Chondrocyte (in vitro differentiated cells): ENCODE results near the gene SNED1. TPM values are rescaled to one million over a fixed set of nuclear protein-coding genes. Genes with fewer than 3 reads are reported as not detected.

ENCODE experiments used
- DNase-seq: peaks from one replicate; pipeline ENCODE4 v3.0.0; 2021; ENCODE audit warnings: mixed read lengths, low spot score
- H3K27ac Mint-ChIP-seq: one replicate; pipeline ENCODE4 v1.8.0; 2021; ENCODE audit warnings: mild to moderate bottlenecking, moderate library complexity, mixed read lengths; ENCODE audit not compliant: unreplicated experiment
- H3K27me3 Mint-ChIP-seq: 2 replicates; pipeline ENCODE4 v1.8.0; 2021; ENCODE audit warnings: low read depth, mixed read lengths
- H3K36me3 Mint-ChIP-seq: 2 replicates; pipeline ENCODE4 v1.8.0; 2021; ENCODE audit warnings: low read depth, mixed read lengths
- H3K4me1 Mint-ChIP-seq: 2 replicates; pipeline ENCODE4 v1.8.0; 2021; ENCODE audit warnings: low read depth, mild to moderate bottlenecking, mixed read lengths
- H3K4me3 Mint-ChIP-seq: one replicate; pipeline ENCODE4 v1.8.0; 2021; ENCODE audit warnings: mild to moderate bottlenecking, moderate library complexity, mixed read lengths; ENCODE audit not compliant: unreplicated experiment
- H3K9me3 Mint-ChIP-seq: 2 replicates; pipeline ENCODE4 v1.8.0; 2021; ENCODE audit warnings: low read depth, mixed read lengths
- total RNA-seq: library from RNA; stranded (reverse); gene quantifications from 3 replicates; pipeline ENCODE4 v1.2.1, GENCODE V29; 2021
- TF ChIP-seq, protein P1 (sequence below): fragments of 200-600 bp; sonication (generic); IDR thresholded peaks from 2 replicates; pipeline ENCODE4 v1.5.0; 2021; ENCODE audit warnings: antibody characterized with exemption, mild to moderate bottlenecking, moderate library complexity

Gene SNED1
- total RNA-seq, 1 donor from 2014 or later: 1.9 TPM

- Mint-ChIP-seq H3K27me3 (peaks cover 27% of the 10 kb centered on the region), H3K27ac (no peak overlapping the region), H3K4me3 (no peak overlapping the region), H3K4me1 (peaks cover 20% of the 10 kb centered on the region), H3K36me3 (peaks cover 8% of the 10 kb centered on the region), H3K9me3 (peaks cover 16% of the 10 kb centered on the region)
- DNase-seq: peak; percentile 84
- TF ChIP-seq, protein P1, sequence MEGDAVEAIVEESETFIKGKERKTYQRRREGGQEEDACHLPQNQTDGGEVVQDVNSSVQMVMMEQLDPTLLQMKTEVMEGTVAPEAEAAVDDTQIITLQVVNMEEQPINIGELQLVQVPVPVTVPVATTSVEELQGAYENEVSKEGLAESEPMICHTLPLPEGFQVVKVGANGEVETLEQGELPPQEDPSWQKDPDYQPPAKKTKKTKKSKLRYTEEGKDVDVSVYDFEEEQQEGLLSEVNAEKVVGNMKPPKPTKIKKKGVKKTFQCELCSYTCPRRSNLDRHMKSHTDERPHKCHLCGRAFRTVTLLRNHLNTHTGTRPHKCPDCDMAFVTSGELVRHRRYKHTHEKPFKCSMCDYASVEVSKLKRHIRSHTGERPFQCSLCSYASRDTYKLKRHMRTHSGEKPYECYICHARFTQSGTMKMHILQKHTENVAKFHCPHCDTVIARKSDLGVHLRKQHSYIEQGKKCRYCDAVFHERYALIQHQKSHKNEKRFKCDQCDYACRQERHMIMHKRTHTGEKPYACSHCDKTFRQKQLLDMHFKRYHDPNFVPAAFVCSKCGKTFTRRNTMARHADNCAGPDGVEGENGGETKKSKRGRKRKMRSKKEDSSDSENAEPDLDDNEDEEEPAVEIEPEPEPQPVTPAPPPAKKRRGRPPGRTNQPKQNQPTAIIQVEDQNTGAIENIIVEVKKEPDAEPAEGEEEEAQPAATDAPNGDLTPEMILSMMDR: no peak
Observed at GRCh38 chr2:241009191-241009590, 10.8 kb downstream of the SNED1 start.

- H3K4me1 Mint-ChIP-seq: peaks cover 20% of the 10 kb centered on the region
- peak overlapping the region; percentile 41 for H3K4me3 Mint-ChIP-seq
- H3K27ac Mint-ChIP-seq: peak overlapping the region; percentile 65
- peaks cover 16% of the 10 kb centered on the region for H3K9me3 Mint-ChIP-seq
- peaks cover 31% of the 10 kb centered on the region for H3K27me3 Mint-ChIP-seq
- peak; percentile 82 for DNase-seq
- TF ChIP-seq, protein P1: peak; percentile 39
- peaks cover 8% of the 10 kb centered on the region for H3K36me3 Mint-ChIP-seq
Observed at GRCh38 chr2:241009601-241010530, 11.4 kb downstream of the SNED1 start.

DNA sequence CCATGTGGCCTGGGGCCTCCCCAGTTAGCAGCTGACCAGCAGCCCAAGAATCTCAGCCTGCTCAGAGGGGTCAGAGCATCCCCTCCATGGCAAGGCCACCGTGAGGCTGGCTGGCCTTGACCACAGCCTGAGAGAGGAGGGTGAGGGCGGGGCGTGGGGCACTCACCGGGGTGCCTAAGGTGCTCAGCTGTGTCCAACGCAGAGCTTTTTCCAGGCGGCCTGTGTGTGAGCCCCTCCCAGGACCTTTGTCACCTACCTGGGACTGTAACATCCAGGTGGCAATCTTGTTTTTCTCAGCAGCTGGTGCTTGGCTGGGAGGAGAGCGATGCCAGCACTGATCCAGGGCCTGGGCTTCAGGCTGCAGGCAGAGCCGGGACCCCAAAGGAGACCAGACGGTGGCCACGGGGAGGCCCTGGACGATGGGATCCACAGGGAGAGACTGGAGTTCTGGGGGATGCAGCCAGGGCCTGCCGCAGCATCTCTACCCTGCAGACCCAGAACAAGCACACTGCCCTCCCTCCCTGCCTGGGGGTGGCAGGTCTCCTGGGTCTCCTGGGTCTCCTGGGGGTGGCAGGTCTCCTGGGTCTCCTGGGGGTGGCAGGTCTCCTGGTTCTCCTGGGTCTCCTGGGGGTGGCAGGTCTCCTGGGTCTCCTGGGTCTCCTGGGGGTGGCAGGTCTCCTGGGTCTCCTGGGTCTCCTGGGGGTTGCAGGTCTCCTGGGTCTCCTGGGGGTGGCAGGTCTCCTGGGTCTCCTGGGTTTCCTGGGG lies 12.3 kb downstream of the SNED1 start:
- peak; percentile 66 for DNase-seq
- Mint-ChIP-seq H3K27ac (no peak overlapping the region), H3K9me3 (peaks cover 11% of the 10 kb centered on the region), H3K36me3 (peaks cover 4% of the 10 kb centered on the region), H3K27me3 (peaks cover 39% of the 10 kb centered on the region), H3K4me1 (peaks cover 20% of the 10 kb centered on the region), H3K4me3 (no peak overlapping the region)
- TF ChIP-seq, protein P1: no peak

DNA sequence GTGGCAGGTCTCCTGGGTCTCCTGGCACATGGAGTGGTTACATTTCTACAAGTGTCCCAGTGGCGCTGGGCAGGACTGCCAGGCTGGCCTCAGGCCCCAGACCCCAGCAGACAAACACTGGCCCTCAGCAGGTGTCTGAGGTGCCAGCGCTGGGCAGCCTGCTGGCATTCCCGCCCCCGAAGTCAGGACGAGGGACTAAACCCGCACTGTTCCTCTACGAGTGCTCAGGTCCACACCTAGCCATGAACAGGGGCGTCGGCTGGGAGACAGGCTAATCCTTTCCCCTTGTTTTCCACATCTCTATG lies 12.8 kb downstream of the SNED1 start:
- Mint-ChIP-seq H3K4me1 (peaks cover 20% of the 10 kb centered on the region), H3K9me3 (peaks cover 6% of the 10 kb centered on the region), H3K27me3 (peaks cover 41% of the 10 kb centered on the region), H3K4me3 (no peak overlapping the region), H3K27ac (no peak overlapping the region), H3K36me3 (no peaks in the 10 kb centered on the region)
- DNase-seq: peak; percentile 76
- TF ChIP-seq, protein P1: no peak

DNA sequence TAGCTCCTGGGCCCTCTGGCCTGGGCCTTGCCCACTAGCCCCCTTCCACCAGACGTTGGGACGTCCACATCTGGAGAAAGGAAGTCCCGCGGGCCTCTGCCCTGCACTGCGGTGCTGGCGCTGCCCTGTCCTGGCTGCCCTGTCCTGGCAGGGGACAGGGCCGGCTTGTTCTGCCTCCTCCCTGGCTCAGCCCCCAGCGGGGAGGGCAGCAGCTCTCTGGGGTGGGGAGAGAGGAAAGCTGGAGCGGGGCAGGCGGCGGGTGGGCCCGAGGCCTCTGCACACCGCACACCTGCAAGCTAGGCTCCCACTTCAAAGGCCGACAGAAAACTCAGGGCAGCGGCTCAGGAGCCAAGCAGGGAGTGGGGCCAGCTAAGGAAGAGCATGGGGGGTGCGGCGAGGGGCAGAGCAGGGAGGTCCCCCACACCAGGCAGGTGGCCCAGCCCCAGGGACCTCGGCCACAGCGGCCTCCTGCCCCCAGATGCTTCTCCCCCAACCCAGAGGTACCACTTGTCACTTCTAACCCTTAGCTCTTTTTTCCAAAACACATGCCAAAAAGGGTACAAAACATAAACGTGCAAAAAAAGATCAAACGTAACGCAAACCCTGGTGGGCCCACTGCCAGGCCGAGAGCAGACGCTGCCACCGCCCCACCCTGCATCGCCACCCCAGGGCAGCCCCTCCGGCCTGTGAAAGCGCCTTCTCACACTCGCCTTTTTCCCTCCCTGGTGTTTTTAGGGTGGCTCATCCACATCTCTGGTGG lies 13.5 kb downstream of the SNED1 start:
- peak; percentile 72 for DNase-seq

More for the DNA sequence above, 13.5 kb downstream of the SNED1 start:
- H3K9me3 Mint-ChIP-seq: no peaks in the 10 kb centered on the region
- peaks cover 40% of the 10 kb centered on the region for H3K27me3 Mint-ChIP-seq
- H3K36me3 Mint-ChIP-seq: no peaks in the 10 kb centered on the region
- H3K4me1 Mint-ChIP-seq: peaks cover 20% of the 10 kb centered on the region
- H3K27ac Mint-ChIP-seq: no peak overlapping the region
- TF ChIP-seq, protein P1: no peak
- H3K4me3 Mint-ChIP-seq: no peak overlapping the region
